Measurements from ENCODE around the gene ANKRD55.
"Not testable (repeated sequence)": the region's sequence is repeated elsewhere in the genome, so short reads cannot be mapped to it uniquely, and the experiment has no call there.

Gene ANKRD55

DNA sequence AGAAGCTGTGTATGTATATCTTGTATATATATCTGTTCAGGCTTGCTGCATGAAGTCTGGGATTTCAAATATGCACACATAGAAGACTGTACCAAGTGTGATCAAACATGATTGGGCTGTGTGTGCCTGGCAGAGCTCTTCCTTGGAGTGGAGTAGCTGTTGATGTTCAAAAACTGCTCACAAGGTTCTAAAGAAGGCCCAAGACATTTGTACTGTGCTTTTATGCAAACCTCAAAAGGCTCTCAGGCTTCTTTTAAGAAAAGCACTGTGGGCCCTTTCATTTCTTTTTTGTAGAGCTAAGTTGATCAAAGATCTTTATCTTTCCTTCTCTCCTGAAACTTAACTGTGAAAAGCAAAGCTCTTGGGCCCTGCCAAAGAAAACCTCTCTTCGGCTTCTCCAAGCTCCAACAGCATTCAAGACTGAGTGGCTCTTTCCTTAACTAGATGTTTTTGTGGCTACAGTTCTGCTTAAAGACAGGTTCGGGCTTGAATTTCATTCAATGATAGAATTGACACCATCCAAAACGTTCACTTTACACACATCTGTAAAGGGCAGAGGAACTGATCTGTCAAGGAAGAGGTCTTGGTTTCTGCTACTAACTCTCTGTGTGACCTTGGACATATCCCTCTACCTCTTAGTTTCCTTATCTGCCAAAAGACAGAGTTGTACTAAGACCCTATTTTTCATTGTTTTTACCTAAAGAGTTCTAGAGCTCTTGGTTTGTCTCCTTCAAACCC, 132.5 kb downstream of the ANKRD55 start:
- no peak for DNase-seq

- no peak for DNase-seq
Measured at GRCh38 chr5:56099346-56099745, 133.8 kb downstream of the ANKRD55 start.

GRCh38 chr5:56097055-56097454, 136.1 kb downstream of the ANKRD55 start:
- no peak for DNase-seq

- DNase-seq: no peak
Measured at GRCh38 chr5:56095579-56096102, 137.5 kb downstream of the ANKRD55 start.

DNA sequence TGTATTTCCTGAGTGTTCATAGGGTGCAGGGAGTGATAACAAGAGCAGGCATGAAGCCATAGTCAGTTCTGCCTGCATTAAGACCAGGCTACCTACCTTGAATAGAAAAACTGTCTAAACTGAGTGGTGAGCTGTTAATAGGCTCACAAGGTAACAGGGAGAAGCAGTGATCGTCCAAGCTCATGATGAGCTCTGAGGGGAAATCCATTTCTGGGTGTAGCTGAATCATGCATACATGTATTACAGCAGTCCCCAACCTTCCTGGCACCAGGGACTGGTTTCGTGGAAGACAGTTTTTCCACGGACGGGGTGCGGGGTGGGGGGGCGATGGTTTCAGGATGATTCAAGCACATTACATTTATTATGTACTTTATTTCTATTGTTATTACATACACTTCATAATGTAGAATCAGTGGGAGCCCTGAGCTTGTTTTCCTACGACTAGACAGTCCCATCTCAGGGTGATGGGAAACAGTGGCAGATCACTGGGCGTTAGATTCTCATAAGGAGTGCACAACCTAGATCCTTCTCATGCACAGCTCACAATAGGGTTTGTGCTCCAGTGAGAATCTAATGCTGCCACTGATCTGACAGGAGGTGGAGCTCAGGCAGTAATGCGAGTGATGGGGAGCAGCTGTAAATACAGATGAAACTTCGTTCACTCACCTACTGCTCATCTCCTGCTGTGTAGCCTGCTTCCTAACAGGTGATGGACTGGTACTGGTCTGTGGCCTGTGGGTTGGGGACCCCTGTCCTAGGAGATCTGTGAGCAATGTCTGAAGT, 138.4 kb downstream of the ANKRD55 start:
- no peak for DNase-seq

GRCh38 chr5:56093970-56094369, 139.2 kb downstream of the ANKRD55 start:
- no peak for DNase-seq

- DNase-seq: no peak
Measured at GRCh38 chr5:56092115-56092514, 141.0 kb downstream of the ANKRD55 start.

GRCh38 chr5:56091664-56092063, 141.5 kb downstream of the ANKRD55 start:
- DNase-seq: no peak

GRCh38 chr5:56090793-56091460, 142.2 kb downstream of the ANKRD55 start:
- no peak for DNase-seq

DNA sequence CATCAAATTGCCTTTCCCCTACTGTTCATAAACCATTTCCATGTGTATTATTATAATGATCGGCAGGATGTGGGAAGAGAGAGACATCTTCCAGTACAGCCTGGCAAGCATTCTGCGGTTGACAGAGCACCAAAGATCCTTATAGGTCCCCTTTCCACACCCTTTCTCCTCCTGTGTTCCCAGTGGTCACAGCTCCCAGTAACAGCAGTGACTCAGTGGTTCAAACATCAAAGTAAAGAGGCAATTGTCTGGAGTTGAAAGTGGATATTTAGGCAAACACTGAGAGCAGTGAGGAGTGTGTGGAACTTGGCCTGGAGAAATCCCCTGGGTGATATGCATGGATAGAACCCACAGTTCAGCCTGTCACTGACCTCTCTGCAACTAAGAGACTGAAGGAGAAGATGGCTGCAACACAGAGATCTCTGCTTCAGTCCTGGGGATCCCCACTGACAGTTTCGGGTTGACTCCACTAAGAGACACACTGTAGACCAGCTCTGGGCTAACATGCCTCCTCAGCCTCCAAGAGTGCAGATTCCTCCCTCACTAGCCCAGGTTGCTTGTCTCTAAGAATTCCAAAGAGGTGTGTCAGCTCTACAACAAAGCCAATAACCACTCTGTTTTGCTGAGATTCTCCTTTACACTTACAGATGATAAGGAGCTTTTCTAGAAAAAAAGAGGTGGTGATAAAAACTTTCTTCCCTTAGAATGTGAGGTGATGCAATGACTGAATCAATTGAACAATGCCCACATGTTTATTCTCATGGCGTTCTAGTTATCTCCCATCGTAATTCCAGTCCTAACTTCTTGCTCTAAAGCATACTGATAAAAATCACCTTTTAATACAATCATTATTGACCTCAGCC, 143.9 kb downstream of the ANKRD55 start:
- DNase-seq: no peak

GRCh38 chr5:56088431-56088949, 144.6 kb downstream of the ANKRD55 start:
- no peak for DNase-seq

DNA sequence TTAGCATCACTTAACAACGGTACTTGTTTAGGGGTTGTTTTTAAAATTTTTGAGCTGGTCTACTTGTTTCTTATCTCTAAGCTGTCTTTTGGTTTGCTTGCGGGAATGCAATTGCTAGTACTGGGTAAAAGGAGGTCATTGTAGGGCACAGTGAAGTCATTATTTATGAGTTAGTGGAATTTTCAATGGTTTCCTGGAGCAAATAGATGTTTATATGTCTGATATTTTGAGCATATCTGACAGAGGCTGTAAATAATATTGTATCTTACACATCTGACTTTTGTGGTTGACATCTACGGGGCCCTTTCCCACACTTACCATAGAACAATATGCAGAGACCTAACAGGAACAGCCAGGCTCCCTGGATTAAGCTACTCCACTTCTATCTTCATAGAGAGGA, 147.9 kb downstream of the ANKRD55 start:
- DNase-seq: no peak

DNA sequence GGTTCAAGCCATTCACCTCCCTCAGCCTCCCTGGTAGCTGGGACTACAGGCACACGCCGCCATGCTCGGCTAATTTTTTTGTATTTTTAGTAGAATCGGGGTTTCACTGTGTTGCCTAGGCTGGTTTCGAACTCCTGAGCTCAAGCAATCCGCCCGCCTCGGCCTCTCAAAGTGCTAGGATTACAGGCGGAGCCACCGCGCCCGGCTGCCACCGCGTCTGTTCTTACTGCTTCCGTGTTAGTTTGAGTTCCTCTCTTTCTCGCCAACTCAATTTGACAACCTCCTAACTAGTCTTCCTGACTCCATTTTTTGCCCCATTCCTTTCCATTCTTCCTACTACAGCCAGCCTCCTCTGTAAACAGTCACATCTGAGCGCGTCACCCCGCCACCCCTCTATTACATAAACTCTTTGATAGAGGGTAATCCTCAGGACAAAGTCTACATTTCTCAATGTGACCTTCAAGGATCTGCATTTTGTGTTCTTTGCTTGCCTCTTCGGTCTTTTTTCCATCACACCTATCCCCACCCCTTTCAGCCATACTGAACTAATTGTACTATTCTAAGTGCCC, 149.8 kb downstream of the ANKRD55 start:
- DNase-seq: no peak

GRCh38 chr5:56081053-56081642, 152.0 kb downstream of the ANKRD55 start:
- DNase-seq: not testable (repeated sequence)

DNA sequence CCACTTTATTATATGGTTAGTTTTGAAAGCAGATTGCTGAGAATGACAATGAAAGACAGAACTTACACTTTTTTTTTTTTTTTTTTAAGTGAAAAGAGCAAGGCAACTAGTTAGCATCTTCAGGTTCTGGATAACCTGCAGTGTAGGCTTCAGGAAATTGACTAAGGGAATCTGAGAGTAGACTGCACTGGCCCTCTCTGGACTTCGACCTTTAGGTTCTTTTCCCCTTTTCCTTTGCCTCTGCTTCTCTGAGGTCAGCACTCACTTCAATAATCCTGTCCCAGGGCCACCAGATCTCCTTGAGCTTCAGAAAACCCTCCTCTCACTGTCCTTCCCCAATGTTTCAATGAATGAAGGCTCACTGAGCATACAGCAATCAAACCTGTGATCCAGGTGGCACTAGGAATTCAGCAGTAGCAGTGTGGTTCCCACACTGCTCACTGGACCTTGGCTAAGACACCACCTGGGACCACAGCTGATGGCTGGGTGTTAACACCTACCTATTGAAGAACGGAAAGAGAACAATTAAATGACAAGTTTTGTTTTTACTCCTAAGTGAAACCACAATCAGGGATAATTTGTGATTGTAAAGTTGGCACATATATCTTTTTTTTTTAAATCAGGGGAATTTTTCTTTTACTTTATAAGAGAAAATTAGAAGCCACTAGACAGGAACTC, 152.6 kb downstream of the ANKRD55 start:
- no peak for DNase-seq

DNA sequence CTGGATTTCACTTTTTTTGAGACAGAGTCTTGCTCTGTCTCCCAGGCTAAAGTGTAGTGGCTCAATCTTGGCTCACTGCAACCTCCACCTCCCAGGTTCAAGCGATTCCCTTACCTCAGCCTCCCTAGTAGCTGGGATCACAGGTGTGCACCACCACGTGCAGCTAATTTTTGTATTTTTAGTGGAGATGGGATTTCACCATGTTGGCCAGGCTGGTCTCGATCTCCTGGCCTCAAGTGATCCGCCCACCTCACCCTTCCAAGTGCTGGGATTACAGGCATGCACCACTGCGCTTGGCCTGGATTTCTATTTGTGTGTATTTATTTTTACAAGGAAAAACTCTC, 154.0 kb downstream of the ANKRD55 start:
- DNase-seq: not testable (repeated sequence)

DNA sequence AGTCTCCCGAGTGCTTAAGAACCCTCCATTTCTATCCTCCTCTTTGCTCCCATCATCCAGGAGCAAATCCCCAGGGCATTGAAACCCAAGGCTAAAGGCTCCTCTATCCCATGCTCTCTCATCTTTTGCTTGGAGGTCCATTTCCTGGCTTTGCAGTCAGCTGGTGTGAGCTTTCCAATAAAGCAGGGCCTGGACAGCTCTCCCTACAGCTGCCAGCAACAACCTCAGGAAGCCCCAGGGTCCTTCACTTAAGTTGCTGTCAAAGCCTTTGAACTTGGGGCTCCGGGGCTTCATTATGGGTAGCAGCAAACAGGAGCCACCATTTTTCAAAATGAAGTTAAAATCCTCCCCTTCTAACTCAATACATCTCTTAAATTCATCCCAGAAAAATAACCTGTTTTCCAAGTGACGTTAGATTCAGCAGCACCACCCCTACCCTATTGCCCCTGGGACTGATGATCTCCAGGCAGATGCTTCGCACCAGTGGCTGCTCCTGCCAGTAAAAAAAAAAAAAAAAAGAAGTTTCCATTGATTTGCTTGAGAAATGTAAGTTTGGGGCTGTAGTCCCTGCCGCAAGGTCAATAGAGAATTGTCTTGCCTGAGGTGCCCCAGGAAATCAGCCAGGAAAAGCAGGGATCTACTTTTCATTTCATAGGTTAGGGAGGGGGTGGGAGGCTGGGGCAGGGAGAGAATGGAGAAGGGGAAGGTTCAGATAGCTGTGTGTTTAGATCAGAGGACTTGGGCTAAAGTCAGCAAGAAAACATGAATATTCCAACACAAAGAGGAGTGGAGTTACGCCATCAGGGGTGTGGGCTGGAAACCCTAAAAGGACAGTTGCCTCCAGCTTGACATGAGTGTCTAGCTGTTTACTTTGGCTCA, 154.6 kb downstream of the ANKRD55 start:
- no peak for DNase-seq

DNA sequence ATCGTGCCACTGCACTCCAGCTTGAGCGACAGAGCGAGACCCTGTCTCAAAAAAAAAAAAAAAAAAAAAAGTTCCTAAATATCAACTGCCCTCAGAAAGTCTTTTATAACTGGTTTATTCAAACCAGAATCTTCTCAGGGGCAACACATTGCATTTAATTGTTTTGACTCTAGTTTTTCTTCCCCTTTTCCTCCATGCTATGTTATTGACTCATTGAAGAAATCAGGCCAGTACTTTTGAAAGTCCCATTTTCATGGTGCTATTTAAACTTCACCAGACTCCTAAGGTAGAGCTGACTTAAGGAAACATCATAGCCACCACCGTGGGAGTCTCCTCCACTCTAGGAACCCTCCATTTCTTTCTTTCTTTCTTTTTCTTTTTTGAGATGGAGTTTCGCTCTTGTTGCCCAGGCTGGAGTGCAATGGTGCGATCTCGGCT, 155.3 kb downstream of the ANKRD55 start:
- DNase-seq: no peak

GRCh38 chr5:56076486-56076885, 156.6 kb downstream of the ANKRD55 start:
- no peak for DNase-seq

- DNase-seq: no peak
Measured at GRCh38 chr5:56075361-56075760, 157.8 kb downstream of the ANKRD55 start.
